Parathyroid adenoma (tissue), 2 donors: Measurements from ENCODE around the gene PCNX2.

ENCODE experiments used
- H2AFZ ChIP-seq: fragments of 300-600 bp; sonication (generic); one replicate; pipeline ENCODE4 v1.7.0; 2017; ENCODE audit warnings: antibody characterized with exemption, mild to moderate bottlenecking
- H3K27ac ChIP-seq: fragments of 300-600 bp; sonication (generic); one replicate; pipeline ENCODE4 v1.7.0; 2017
- H3K27me3 ChIP-seq: fragments of 300-600 bp; sonication (generic); one replicate; pipeline ENCODE4 v1.7.0; 2017; ENCODE audit warnings: low read length; ENCODE audit not compliant: control insufficient read depth, insufficient read depth
- H3K36me3 ChIP-seq: fragments of 300-600 bp; sonication (generic); one replicate; pipeline ENCODE4 v1.7.0; 2017; ENCODE audit warnings: low read length; ENCODE audit not compliant: control insufficient read depth, insufficient read depth
- H3K4me1 ChIP-seq: fragments of 300-600 bp; sonication (generic); one replicate; pipeline ENCODE4 v1.7.0; 2017; ENCODE audit warnings: control low read depth
- H3K4me2 ChIP-seq: fragments of 300-600 bp; sonication (generic); one replicate; pipeline ENCODE4 v1.7.0; 2017; ENCODE audit warnings: low read length
- H3K4me3 ChIP-seq: fragments of 300-600 bp; sonication (generic); one replicate; pipeline ENCODE4 v1.7.0; 2017; ENCODE audit warnings: low read depth, low read length
- H3K79me2 ChIP-seq: fragments of 300-600 bp; sonication (generic); one replicate; pipeline ENCODE4 v1.7.0; 2017; ENCODE audit warnings: control low read depth
- H3K9ac ChIP-seq: fragments of 300-600 bp; sonication (generic); one replicate; pipeline ENCODE4 v1.7.0; 2017; ENCODE audit warnings: mild to moderate bottlenecking
- H3K9me3 ChIP-seq: fragments of 300-600 bp; sonication (generic); one replicate; pipeline ENCODE4 v1.7.0; 2017; ENCODE audit warnings: low read length; ENCODE audit not compliant: control insufficient read depth
- CTCF ChIP-seq: fragments of 300-600 bp; sonication (generic); IDR thresholded peaks from one replicate; pipeline ENCODE4 v1.7.0; 2017; ENCODE audit warnings: antibody characterized with exemption, mild to moderate bottlenecking
- donor health status: primary hyperparathyroidism.

Gene PCNX2

GRCh38 chr1:233031521-233031920 is 264.0 kb downstream of the PCNX2 start:
- H3K27ac ChIP-seq, result no peak overlapping the region

GRCh38 chr1:233027046-233027445 is 268.5 kb downstream of the PCNX2 start:
- Histone ChIP-seq H3K9me3 (no peaks in the 10 kb centered on the region), H3K27me3 (no peaks in the 10 kb centered on the region), H3K9ac (no peak overlapping the region), H3K4me2 (no peak overlapping the region), H3K36me3 (no peaks in the 10 kb centered on the region), H2AFZ (no peak overlapping the region), H3K4me1 (no peaks in the 10 kb centered on the region), H3K79me2 (no peaks in the 10 kb centered on the region), H3K27ac (no peak overlapping the region), H3K4me3 (no peak overlapping the region)
- TF ChIP-seq CTCF, result no peak

More at GRCh38 chr1:233031521-233031920, 264.0 kb downstream of the PCNX2 start:
- Histone ChIP-seq H3K9ac (no peak overlapping the region), H3K4me3 (no peak overlapping the region), H3K9me3 (no peaks in the 10 kb centered on the region), H3K4me1 (no peaks in the 10 kb centered on the region), H3K4me2 (no peak overlapping the region), H3K36me3 (no peaks in the 10 kb centered on the region), H3K27me3 (no peaks in the 10 kb centered on the region), H3K79me2 (no peaks in the 10 kb centered on the region), H2AFZ (no peak overlapping the region)
- TF ChIP-seq CTCF, result no peak

GRCh38 chr1:233025567-233025966 is 270.0 kb downstream of the PCNX2 start:
- Histone ChIP-seq H3K9ac (no peak overlapping the region), H3K4me2 (no peak overlapping the region), H3K27me3 (no peaks in the 10 kb centered on the region), H3K79me2 (no peaks in the 10 kb centered on the region), H3K27ac (no peak overlapping the region), H2AFZ (no peak overlapping the region), H3K9me3 (no peaks in the 10 kb centered on the region), H3K4me1 (no peaks in the 10 kb centered on the region), H3K36me3 (no peaks in the 10 kb centered on the region), H3K4me3 (no peak overlapping the region)
- TF ChIP-seq CTCF, result no peak

- TF ChIP-seq CTCF, result no peak
- H3K27ac ChIP-seq, result no peak overlapping the region
- no peaks in the 10 kb centered on the region for H3K4me1 ChIP-seq
Measured at GRCh38 chr1:233025157-233025556, 270.4 kb downstream of the PCNX2 start.

GRCh38 chr1:233024199-233024598 is 271.3 kb downstream of the PCNX2 start:
- H3K4me3 ChIP-seq, result no peak overlapping the region
- H3K9ac ChIP-seq, result no peak overlapping the region
- H3K9me3 ChIP-seq, result no peaks in the 10 kb centered on the region
- no peak for TF ChIP-seq CTCF
- no peaks in the 10 kb centered on the region for H3K79me2 ChIP-seq
- no peaks in the 10 kb centered on the region for H3K27me3 ChIP-seq
- H3K4me1 ChIP-seq, result no peaks in the 10 kb centered on the region
- no peak overlapping the region for H3K27ac ChIP-seq
- H2AFZ ChIP-seq, result no peak overlapping the region
- no peaks in the 10 kb centered on the region for H3K36me3 ChIP-seq
- no peak overlapping the region for H3K4me2 ChIP-seq

More at GRCh38 chr1:233025157-233025556, 270.4 kb downstream of the PCNX2 start:
- Histone ChIP-seq H2AFZ (no peak overlapping the region), H3K4me2 (no peak overlapping the region), H3K4me3 (no peak overlapping the region), H3K36me3 (no peaks in the 10 kb centered on the region), H3K9ac (no peak overlapping the region), H3K9me3 (no peaks in the 10 kb centered on the region), H3K27me3 (no peaks in the 10 kb centered on the region), H3K79me2 (no peaks in the 10 kb centered on the region)
